Neural cell (in vitro differentiated cells): Measurements from ENCODE around the gene KRTAP10-7. TPM values are rescaled to one million over a fixed set of nuclear protein-coding genes. Genes with fewer than 3 reads are reported as not detected.
"Not testable (repeated sequence)": the region's sequence is repeated elsewhere in the genome, so short reads cannot be mapped to it uniquely, and the experiment has no call there.

Experiments
- H2AFZ ChIP-seq: fragments of 200-600, 300-800 bp; sonication (generic), shearing (Covaris generic); 2 replicates; pipeline ENCODE4 v1.6.0; 2014; ENCODE audit warnings: low read depth, mild to moderate bottlenecking, antibody characterized with exemption, low read length, moderate library complexity
- H3F3A ChIP-seq: fragments of 200-600 bp; shearing (Covaris generic); 2 replicates; pipeline ENCODE4 v1.6.1; 2016; ENCODE audit warnings: mild to moderate bottlenecking, moderate library complexity, mixed read lengths, antibody characterized with exemption, low read length; ENCODE audit not compliant: insufficient read depth, poor library complexity, severe bottlenecking
- H3K27ac ChIP-seq: fragments of 200-600, 300-800 bp; sonication (generic), shearing (Covaris generic); 2 replicates; pipeline ENCODE4 v1.5.1; 2014; ENCODE audit warnings: mild to moderate bottlenecking, low read length, moderate library complexity
- H3K27me3 ChIP-seq: fragments of 300-800, 200-600 bp; sonication (generic), shearing (Covaris generic); 2 replicates; pipeline ENCODE4 v1.6.0; 2014; ENCODE audit warnings: mild to moderate bottlenecking, low read depth, low read length, moderate library complexity; ENCODE audit not compliant: insufficient read depth
- H3K36me3 ChIP-seq: fragments of 300-800, 200-600 bp; sonication (generic), shearing (Covaris generic); 2 replicates; pipeline ENCODE4 v1.5.1; 2014; ENCODE audit warnings: mild to moderate bottlenecking, antibody characterized with exemption, low read length, moderate library complexity; ENCODE audit not compliant: insufficient read depth
- H3K4me2 ChIP-seq: fragments of 300-800, 200-600 bp; sonication (generic), shearing (Covaris generic); 2 replicates; pipeline ENCODE4 v1.6.0; 2014; ENCODE audit warnings: mild to moderate bottlenecking, low read length
- H3K4me3 ChIP-seq: fragments of 300-800, 200-600 bp; sonication (generic), shearing (Covaris generic); 2 replicates; pipeline ENCODE4 v1.5.1; 2014; ENCODE audit warnings: mild to moderate bottlenecking, low read length, moderate library complexity
- H3K79me2 ChIP-seq: fragments of 200-600 bp; shearing (Covaris generic); replicated peaks from 2 replicates; pipeline ENCODE4 v1.6.0; 2014; ENCODE audit warnings: mild to moderate bottlenecking, low read length, moderate library complexity; ENCODE audit not compliant: insufficient read depth
- H3K9ac ChIP-seq: fragments of 300-800, 200-600 bp; sonication (generic), shearing (Covaris generic); 2 replicates; pipeline ENCODE4 v1.6.1; 2016; ENCODE audit warnings: mild to moderate bottlenecking, low read length, mixed read lengths
- H3K9me2 ChIP-seq: fragments of 200-600 bp; shearing (Covaris generic); 2 replicates; pipeline ENCODE4 v1.6.1; 2016; ENCODE audit warnings: mild to moderate bottlenecking, low read length, mixed read lengths; ENCODE audit not compliant: insufficient read depth
- H3K9me3 ChIP-seq: fragments of 200-600, 300-800 bp; sonication (generic), shearing (Covaris generic); 2 replicates; pipeline ENCODE4 v1.6.1; 2016; ENCODE audit warnings: mild to moderate bottlenecking, mixed run types, low read length, moderate library complexity, mixed read lengths
- H4K20me1 ChIP-seq: fragments of 200-600 bp; shearing (Covaris generic); 2 replicates; pipeline ENCODE4 v1.6.1; 2016; ENCODE audit warnings: mild to moderate bottlenecking, mixed run types; ENCODE audit not compliant: insufficient read depth
- CTCF ChIP-seq: fragments of 450-650 bp; IDR thresholded peaks from 2 replicates; pipeline ENCODE4 v1.5.1; 2014; ENCODE audit warnings: antibody characterized with exemption, mild to moderate bottlenecking, moderate library complexity; ENCODE audit not compliant: poor library complexity, severe bottlenecking
- EZH2 ChIP-seq: fragments of 200-600, 300-800 bp; shearing (Covaris generic), sonication (generic); IDR thresholded peaks from 2 replicates; pipeline ENCODE4 v1.6.1; 2014; ENCODE audit warnings: antibody characterized with exemption, low read length, borderline replicate concordance, mild to moderate bottlenecking; ENCODE audit not compliant: insufficient read depth, poor library complexity, severe bottlenecking
- POLR2AphosphoS5 ChIP-seq: IDR thresholded peaks from 2 replicates; pipeline ENCODE4 v1.6.1; 2012
- RAD21 ChIP-seq: fragments of 450-650 bp; conservative IDR thresholded peaks from 2 replicates; pipeline ENCODE4 v1.6.1; 2014; ENCODE audit warnings: antibody characterized with exemption, mild to moderate bottlenecking, moderate library complexity
- REST ChIP-seq: IDR thresholded peaks from 2 replicates; pipeline ENCODE4 v1.6.1; 2012; ENCODE audit warnings: borderline replicate concordance
- TAF1 ChIP-seq: IDR thresholded peaks from 2 replicates; pipeline ENCODE4 v1.6.1; 2012; ENCODE audit warnings: low read depth
- polyA plus RNA-seq: library from polyadenylated mRNA; depleted of rRNA; stranded (reverse); fragments of >200 nt; gene quantifications from 2 replicates; pipeline ENCODE4 v1.2.3, GENCODE V29; 2014

The KRTAP10-7 gene
- polyA plus RNA-seq, 1 donor from 2014 or later: not detected

- H3K27me3 ChIP-seq: no peaks in the 10 kb centered on the region
- no peak for TF ChIP-seq POLR2AphosphoS5
- TF ChIP-seq CTCF: no peak
- H2AFZ ChIP-seq: no peak within 1 kb of the TSS
- H3K9me3 ChIP-seq: peaks cover 7% of the 10 kb centered on the region
- H3F3A ChIP-seq: no peaks in the 10 kb centered on the region
- H3K9ac ChIP-seq: no peak within 1 kb of the TSS
- H4K20me1 ChIP-seq: no peaks in the 10 kb centered on the region
- H3K9me2 ChIP-seq: no peaks in the 10 kb centered on the region
- no peak within 1 kb of the TSS for H3K4me3 ChIP-seq
- H3K4me2 ChIP-seq: no peak within 1 kb of the TSS
- H3K27ac ChIP-seq: no peak within 1 kb of the TSS
- H3K79me2 ChIP-seq: no peaks in the 10 kb centered on the region
- H3K36me3 ChIP-seq: no peaks in the 10 kb centered on the region
Observed at GRCh38 chr21:44637018-44637850, 36.8 kb downstream of the KRTAP10-7 start, which contains the start of gene KRTAP10-10. KRTAP10-10 (plus strand) TSS chr21:44637356; CDS start chr21:44637418, 62 bp downstream.

- not testable (repeated sequence) for H3F3A ChIP-seq, H3K9me2 ChIP-seq, H3K4me2 ChIP-seq, H3K36me3 ChIP-seq, H3K27ac ChIP-seq, H3K9ac ChIP-seq, H4K20me1 ChIP-seq, H2AFZ ChIP-seq, H3K9me3 ChIP-seq, H3K79me2 ChIP-seq, H3K4me3 ChIP-seq, H3K27me3 ChIP-seq
Observed at GRCh38 chr21:44637851-44638348, 37.5 kb downstream of the KRTAP10-7 start.

GRCh38 chr21:44638506-44639330, 38.3 kb downstream of the KRTAP10-7 start:
- not testable (repeated sequence) for H3K4me2 ChIP-seq, H3K9me3 ChIP-seq, H3K36me3 ChIP-seq, H2AFZ ChIP-seq, H3F3A ChIP-seq, H3K4me3 ChIP-seq, H4K20me1 ChIP-seq, H3K79me2 ChIP-seq, H3K27ac ChIP-seq, H3K27me3 ChIP-seq, H3K9ac ChIP-seq, H3K9me2 ChIP-seq

- Histone ChIP-seq H3K9ac (no peak overlapping the region), H3K4me2 (no peak overlapping the region), H2AFZ (no peak overlapping the region), H3K9me3 (peaks cover 4% of the 10 kb centered on the region), H3K4me3 (no peak overlapping the region), H4K20me1 (no peaks in the 10 kb centered on the region), H3K27me3 (no peaks in the 10 kb centered on the region), H3F3A (no peaks in the 10 kb centered on the region), H3K27ac (no peak overlapping the region), H3K36me3 (no peaks in the 10 kb centered on the region), H3K79me2 (no peaks in the 10 kb centered on the region), H3K9me2 (no peaks in the 10 kb centered on the region)
- TF ChIP-seq POLR2AphosphoS5: no peak
- no peak for TF ChIP-seq REST
- no peak for TF ChIP-seq TAF1
- TF ChIP-seq EZH2: no peak
- no peak for TF ChIP-seq RAD21
Observed at GRCh38 chr21:44639331-44639655, 38.9 kb downstream of the KRTAP10-7 start.
